GM18909 (cell line): ENCODE results near the gene SPSB4.

Source experiments
- ATAC-seq: cut with Tn5 transposase; IDR thresholded peaks from one replicate; pipeline ENCODE4 v1.9.1; 2021; ENCODE audit warnings: mild to moderate bottlenecking; ENCODE audit not compliant: unreplicated experiment, poor library complexity

The SPSB4 gene

GRCh38 chr3:141093397-141093796, 42.2 kb downstream of the SPSB4 start:
- ATAC-seq = no peak

- no peak for ATAC-seq
Observed at GRCh38 chr3:141093971-141094684, 43.0 kb downstream of the SPSB4 start.

- ATAC-seq = no peak
Observed at GRCh38 chr3:141094790-141095545, 43.8 kb downstream of the SPSB4 start.

- ATAC-seq = no peak
Observed at GRCh38 chr3:141095546-141095937, 44.4 kb downstream of the SPSB4 start.

GRCh38 chr3:141096164-141096563, 45.0 kb downstream of the SPSB4 start:
- ATAC-seq = no peak

GRCh38 chr3:141096981-141097380, 45.8 kb downstream of the SPSB4 start:
- no peak for ATAC-seq

- ATAC-seq = no peak
Observed at GRCh38 chr3:141100112-141100511, 49.0 kb downstream of the SPSB4 start.

GRCh38 chr3:141100531-141101320, 49.6 kb downstream of the SPSB4 start:
- no peak for ATAC-seq

- no peak for ATAC-seq
Observed at GRCh38 chr3:141102372-141102771, 51.2 kb downstream of the SPSB4 start.

- ATAC-seq = no peak
Observed at GRCh38 chr3:141103067-141103466, 51.9 kb downstream of the SPSB4 start.

GRCh38 chr3:141103503-141103902, 52.4 kb downstream of the SPSB4 start:
- ATAC-seq = no peak

GRCh38 chr3:141104151-141104821, 53.1 kb downstream of the SPSB4 start:
- ATAC-seq = no peak

GRCh38 chr3:141105828-141106628, 54.9 kb downstream of the SPSB4 start:
- no peak for ATAC-seq

GRCh38 chr3:141106842-141107241, 55.7 kb downstream of the SPSB4 start:
- no peak for ATAC-seq

- no peak for ATAC-seq
Observed at GRCh38 chr3:141108039-141108438, 56.9 kb downstream of the SPSB4 start.

- no peak for ATAC-seq
Observed at GRCh38 chr3:141109751-141110150, 58.6 kb downstream of the SPSB4 start.

- no peak for ATAC-seq
Observed at GRCh38 chr3:141110322-141110721, 59.2 kb downstream of the SPSB4 start.

- no peak for ATAC-seq
Observed at GRCh38 chr3:141111364-141112155, 60.4 kb downstream of the SPSB4 start.
